HEK293 (cell line): ENCODE data around the gene RGSL1.

Experiments used
- CTCF ChIP-seq: fragments of 450-650 bp; formaldehyde crosslinking; IDR thresholded peaks from 2 replicates; pipeline ENCODE4 v1.5.1; 2016; ENCODE audit warnings: missing biosample characterization, missing genetic modification characterization
- ZNF18 ChIP-seq: fragments of 450-650 bp; formaldehyde crosslinking; IDR thresholded peaks from 2 replicates; pipeline ENCODE4 v1.5.1; 2016; ENCODE audit warnings: missing biosample characterization, missing genetic modification characterization

DNA sequence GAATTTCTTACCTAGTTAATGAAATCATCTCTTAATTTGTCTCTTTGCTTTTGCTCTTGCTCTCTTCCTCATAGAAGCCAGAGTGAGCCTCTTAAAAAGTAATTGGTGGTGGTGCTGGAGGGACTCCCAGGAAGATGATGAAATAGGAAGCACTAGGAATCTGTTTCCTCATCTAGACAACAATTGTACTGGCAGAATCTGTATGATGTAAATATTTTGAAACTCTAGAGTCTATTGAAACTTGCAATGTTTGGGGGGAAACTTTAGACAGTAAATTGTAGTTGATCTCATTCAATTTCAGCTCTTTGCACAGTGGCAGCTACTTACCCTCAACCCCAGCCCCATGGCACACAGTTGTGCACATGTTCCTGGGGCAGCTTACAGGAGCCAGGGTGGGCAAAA, 10.6 kb downstream of the RGSL1 start:
- TF ChIP-seq CTCF (tag by site-specific recombination) (no peak), ZNF18 (tag by site-specific recombination) (no peak)
